HEK293 (cell line): Measurements from ENCODE around the gene RNF181.

ENCODE experiments used
- ZNF747 ChIP-seq: fragments of 450-650 bp; formaldehyde crosslinking; IDR thresholded peaks from 2 replicates; pipeline ENCODE4 v1.5.1; 2016; ENCODE audit warnings: missing biosample characterization, missing genetic modification characterization
- TF ChIP-seq, protein P1 (sequence below): fragments of 450-650 bp; formaldehyde crosslinking; IDR thresholded peaks from 2 replicates; pipeline ENCODE4 v1.5.1; 2016; ENCODE audit warnings: missing biosample characterization, missing genetic modification characterization, borderline replicate concordance

DNA sequence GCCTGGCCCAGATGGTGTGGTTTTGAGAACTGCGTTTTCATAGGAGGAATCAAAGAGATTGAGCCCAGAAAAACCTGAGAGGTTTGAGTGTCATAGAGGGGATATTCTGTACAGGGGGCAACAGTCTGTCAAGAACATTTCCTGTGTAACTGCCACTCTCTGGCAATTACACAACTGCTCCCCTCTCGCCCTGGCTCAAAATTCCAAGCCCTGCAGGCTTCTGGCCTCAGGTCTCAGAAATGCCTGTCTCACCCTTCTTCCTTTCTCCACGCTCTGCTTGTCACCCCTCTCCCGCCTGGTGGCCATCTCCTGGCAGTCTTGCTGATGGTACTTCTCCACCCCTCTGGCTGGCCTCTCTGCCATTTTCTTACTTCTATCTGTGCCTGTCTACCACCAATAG is 7.3 kb upstream of the RNF181 start:
- TF ChIP-seq, protein P1, sequence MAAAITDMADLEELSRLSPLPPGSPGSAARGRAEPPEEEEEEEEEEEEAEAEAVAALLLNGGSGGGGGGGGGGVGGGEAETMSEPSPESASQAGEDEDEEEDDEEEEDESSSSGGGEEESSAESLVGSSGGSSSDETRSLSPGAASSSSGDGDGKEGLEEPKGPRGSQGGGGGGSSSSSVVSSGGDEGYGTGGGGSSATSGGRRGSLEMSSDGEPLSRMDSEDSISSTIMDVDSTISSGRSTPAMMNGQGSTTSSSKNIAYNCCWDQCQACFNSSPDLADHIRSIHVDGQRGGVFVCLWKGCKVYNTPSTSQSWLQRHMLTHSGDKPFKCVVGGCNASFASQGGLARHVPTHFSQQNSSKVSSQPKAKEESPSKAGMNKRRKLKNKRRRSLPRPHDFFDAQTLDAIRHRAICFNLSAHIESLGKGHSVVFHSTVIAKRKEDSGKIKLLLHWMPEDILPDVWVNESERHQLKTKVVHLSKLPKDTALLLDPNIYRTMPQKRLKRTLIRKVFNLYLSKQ (tag by site-specific recombination), result no peak
- no peak for TF ChIP-seq ZNF747
